Liver (tissue), 9 donors: Measurements from ENCODE around the gene COL23A1. TPM values are rescaled to one million over a fixed set of nuclear protein-coding genes. Genes with fewer than 3 reads are reported as not detected.

Experiments
- DNase-seq: peaks from one replicate; pipeline ENCODE4 v3.0.0-alpha.2; 2017; ENCODE audit warnings: low spot score
- H3K27ac ChIP-seq, 2 donors: one replicate each; pipeline ENCODE4 v1.7.0; 2013; ENCODE audit warnings: inconsistent platforms in 2 of 2, low read length in 2 of 2, control low read depth in 1 of 2, low read depth in 1 of 2, mild to moderate bottlenecking in 1 of 2
- H3K27me3 ChIP-seq, 4 donors: one replicate each; pipeline versions ENCODE4 v1.6.1 to v1.7.0; 2013; ENCODE audit warnings: low read length in 3 of 4, inconsistent platforms in 1 of 4, mild to moderate bottlenecking in 1 of 4, moderate library complexity in 1 of 4; ENCODE audit not compliant: control insufficient read depth in 4 of 4, insufficient read depth in 4 of 4
- H3K36me3 ChIP-seq, 4 donors: one replicate each; pipeline versions ENCODE4 v1.6.1 to v1.7.0; 2013; ENCODE audit warnings: low read length in 3 of 4, mild to moderate bottlenecking in 3 of 4, low read depth in 1 of 4, moderate library complexity in 1 of 4; ENCODE audit not compliant: control insufficient read depth in 4 of 4, insufficient read depth in 3 of 4
- H3K4me1 ChIP-seq, 4 donors: one replicate each; pipeline versions ENCODE4 v1.6.1 to v1.7.0; 2013; ENCODE audit warnings: low read length in 3 of 4, mild to moderate bottlenecking in 3 of 4, moderate library complexity in 1 of 4; ENCODE audit not compliant: control insufficient read depth in 4 of 4, insufficient read depth in 4 of 4
- H3K4me3 ChIP-seq, 3 donors: one replicate each; pipeline versions ENCODE4 v1.6.1 to v1.7.0; 2013; ENCODE audit warnings: low read length in 3 of 3, control low read depth in 1 of 3, low read depth in 1 of 3, mild to moderate bottlenecking in 1 of 3
- H3K9ac ChIP-seq, 2 donors: one replicate each; pipeline ENCODE4 v1.7.0; 2013; ENCODE audit warnings: low read length in 2 of 2, mild to moderate bottlenecking in 2 of 2, moderate library complexity in 2 of 2, control low read depth in 1 of 2, low read depth in 1 of 2
- H3K9me3 ChIP-seq, 4 donors: one replicate each; pipeline versions ENCODE4 v1.6.1 to v1.7.0; 2013; ENCODE audit warnings: low read length in 3 of 4; ENCODE audit not compliant: control insufficient read depth in 4 of 4
- ATF3 ChIP-seq: IDR thresholded peaks from 2 replicates; pipeline ENCODE4 v1.6.1; 2016; ENCODE audit warnings: antibody characterized with exemption
- EGR1 ChIP-seq, 2 donors: IDR thresholded peaks; 2 replicates each; pipeline ENCODE4 v1.6.1; 2016 to 2018; ENCODE audit warnings: antibody characterized with exemption in 2 of 2, low read depth in 2 of 2
- FOXA1 ChIP-seq: IDR thresholded peaks from 2 replicates; pipeline ENCODE4 v1.6.1; 2016; ENCODE audit warnings: antibody characterized with exemption
- FOXA2 ChIP-seq: IDR thresholded peaks from 2 replicates; pipeline ENCODE4 v1.6.1; 2016; ENCODE audit warnings: antibody characterized with exemption
- GABPA ChIP-seq, 2 donors: IDR thresholded peaks in 1 of 2; conservative IDR thresholded peaks in 1 of 2; 2 replicates each; pipeline ENCODE4 v1.6.1; 2016; ENCODE audit warnings: antibody characterized with exemption in 2 of 2, mild to moderate bottlenecking in 1 of 2, moderate library complexity in 1 of 2
- HNF4A ChIP-seq, 2 donors: conservative IDR thresholded peaks; 2 replicates each; pipeline ENCODE4 v1.6.1; 2016; ENCODE audit warnings: antibody characterized with exemption in 2 of 2, mild to moderate bottlenecking in 2 of 2
- HNF4G ChIP-seq: IDR thresholded peaks from 2 replicates; pipeline ENCODE4 v1.6.1; 2016; ENCODE audit warnings: antibody characterized with exemption
- JUND ChIP-seq, 2 donors: IDR thresholded peaks; 2 replicates each; pipeline ENCODE4 v1.6.1; 2016; ENCODE audit warnings: antibody characterized with exemption in 2 of 2
- MAX ChIP-seq: IDR thresholded peaks from 2 replicates; pipeline ENCODE4 v1.6.1; 2016; ENCODE audit warnings: antibody characterized with exemption
- NR2F2 ChIP-seq: IDR thresholded peaks from 2 replicates; pipeline ENCODE4 v1.6.1; 2016; ENCODE audit warnings: antibody characterized with exemption
- RAD21 ChIP-seq, 2 donors: IDR thresholded peaks; 2 replicates each; pipeline ENCODE4 v1.6.1; 2016; ENCODE audit warnings: antibody characterized with exemption in 2 of 2, mild to moderate bottlenecking in 2 of 2
- RXRA ChIP-seq, 2 donors: IDR thresholded peaks; 2 replicates each; pipeline ENCODE4 v1.6.1; 2017 to 2018; ENCODE audit warnings: antibody characterized with exemption in 2 of 2, mild to moderate bottlenecking in 1 of 2
- TAF1 ChIP-seq: conservative IDR thresholded peaks from 2 replicates; pipeline ENCODE4 v1.6.1; 2016; ENCODE audit warnings: antibody characterized with exemption, mild to moderate bottlenecking
- WGBS: extraction: QIAGEN DNeasy Blood & Tissue Kit; methylation state at CpG from one replicate; pipeline ENCODE4 v1.1.7; 2013; 5-methylcytosine and 5-hydroxymethylcytosine counted together
- polyA plus RNA-seq, 2 donors: library from polyadenylated mRNA; stranded (reverse) in 1 of 2; unstranded in 1 of 2; fragments of 200-250 nt in 1 of 2; fragments of >200 nt in 1 of 2; fragmentation: Nextera tagmentation in 1 of 2; extraction: Ambion mirVana in 1 of 2; gene quantifications; one replicate each; pipeline versions ENCODE4 v1.2.1 to v1.2.3, GENCODE V29; 2013 to 2015
- total RNA-seq, 2 donors: library from RNA; depleted of rRNA; stranded (reverse); fragments of >200 nt; gene quantifications; one replicate each; pipeline ENCODE4 v1.2.3, GENCODE V29; 2014
- TF ChIP-seq, protein P1 (sequence below): IDR thresholded peaks from 2 replicates; pipeline ENCODE4 v1.6.1; 2016; ENCODE audit warnings: antibody characterized with exemption, mild to moderate bottlenecking
- TF ChIP-seq, protein P2 (sequence below): fragments of 150-350 bp; IDR thresholded peaks from 2 replicates; pipeline ENCODE4 v1.5.1; 2017; ENCODE audit warnings: improper control_type of control experiment, low read depth, low read length; ENCODE audit not compliant: missing input control
- TF ChIP-seq, protein P3 (sequence below): IDR thresholded peaks from 2 replicates; pipeline ENCODE4 v1.6.1; 2016; ENCODE audit warnings: antibody characterized with exemption
- donor health status: healthy.
- donor health status: healthy.
- donor health status: healthy.
- donor health status: healthy.
- donor health status: healthy.

Gene COL23A1
- total and polyA plus RNA-seq, 4 donors: 0.08 to 1.4 (median 0.27) TPM

- Histone ChIP-seq H3K9me3 (no peaks in the 10 kb centered on the region), H3K36me3 (no peaks in the 10 kb centered on the region), H3K27me3 (no peaks in the 10 kb centered on the region), H3K4me1 (peaks cover 0 to 4% (median 2%) of the 10 kb centered on the region in 4 donors), H3K4me3 (no peak overlapping the region), H3K9ac (no peak overlapping the region), H3K27ac (no peak overlapping the region)
- TF ChIP-seq FOXA2: no peak
- 87% methylated on average over 8 of the region's 8 CpGs for WGBS
- DNase-seq: no peak
These were observed 201.0 kb downstream of the COL23A1 start for GRCh38 chr5:178389026-178389729.

- Histone ChIP-seq H3K36me3 (no peaks in the 10 kb centered on the region), H3K27ac (no peak overlapping the region), H3K4me1 (peaks cover 0 to 4% (median 2%) of the 10 kb centered on the region in 4 donors), H3K27me3 (no peaks in the 10 kb centered on the region), H3K4me3 (no peak overlapping the region), H3K9me3 (no peaks in the 10 kb centered on the region), H3K9ac (no peak overlapping the region)
- WGBS: 77% methylated on average over 8 of the region's 8 CpGs
- no peak for DNase-seq
- no peak for TF ChIP-seq HNF4G
- TF ChIP-seq HNF4A (conservative IDR thresholded peaks at IDR 0.05): no peak
- TF ChIP-seq GABPA (IDR thresholded peaks at IDR 0.05 in 1 of 2, conservative IDR thresholded peaks at IDR 0.05 in 1 of 2): no peak
- no peak for TF ChIP-seq NR2F2
- TF ChIP-seq TAF1: no peak
- TF ChIP-seq MAX: no peak
- no peak for TF ChIP-seq FOXA2
- TF ChIP-seq, protein P1, sequence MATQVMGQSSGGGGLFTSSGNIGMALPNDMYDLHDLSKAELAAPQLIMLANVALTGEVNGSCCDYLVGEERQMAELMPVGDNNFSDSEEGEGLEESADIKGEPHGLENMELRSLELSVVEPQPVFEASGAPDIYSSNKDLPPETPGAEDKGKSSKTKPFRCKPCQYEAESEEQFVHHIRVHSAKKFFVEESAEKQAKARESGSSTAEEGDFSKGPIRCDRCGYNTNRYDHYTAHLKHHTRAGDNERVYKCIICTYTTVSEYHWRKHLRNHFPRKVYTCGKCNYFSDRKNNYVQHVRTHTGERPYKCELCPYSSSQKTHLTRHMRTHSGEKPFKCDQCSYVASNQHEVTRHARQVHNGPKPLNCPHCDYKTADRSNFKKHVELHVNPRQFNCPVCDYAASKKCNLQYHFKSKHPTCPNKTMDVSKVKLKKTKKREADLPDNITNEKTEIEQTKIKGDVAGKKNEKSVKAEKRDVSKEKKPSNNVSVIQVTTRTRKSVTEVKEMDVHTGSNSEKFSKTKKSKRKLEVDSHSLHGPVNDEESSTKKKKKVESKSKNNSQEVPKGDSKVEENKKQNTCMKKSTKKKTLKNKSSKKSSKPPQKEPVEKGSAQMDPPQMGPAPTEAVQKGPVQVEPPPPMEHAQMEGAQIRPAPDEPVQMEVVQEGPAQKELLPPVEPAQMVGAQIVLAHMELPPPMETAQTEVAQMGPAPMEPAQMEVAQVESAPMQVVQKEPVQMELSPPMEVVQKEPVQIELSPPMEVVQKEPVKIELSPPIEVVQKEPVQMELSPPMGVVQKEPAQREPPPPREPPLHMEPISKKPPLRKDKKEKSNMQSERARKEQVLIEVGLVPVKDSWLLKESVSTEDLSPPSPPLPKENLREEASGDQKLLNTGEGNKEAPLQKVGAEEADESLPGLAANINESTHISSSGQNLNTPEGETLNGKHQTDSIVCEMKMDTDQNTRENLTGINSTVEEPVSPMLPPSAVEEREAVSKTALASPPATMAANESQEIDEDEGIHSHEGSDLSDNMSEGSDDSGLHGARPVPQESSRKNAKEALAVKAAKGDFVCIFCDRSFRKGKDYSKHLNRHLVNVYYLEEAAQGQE: no peak
- TF ChIP-seq EGR1 (IDR thresholded peaks at IDR 0.05; ENCODE audit: low read depth in 2 of 2): no peak
These were observed 201.7 kb downstream of the COL23A1 start for GRCh38 chr5:178388386-178389025.

- Histone ChIP-seq H3K4me1 (peaks cover 0 to 4% (median 2%) of the 10 kb centered on the region in 4 donors), H3K9ac (no peak overlapping the region), H3K9me3 (no peaks in the 10 kb centered on the region), H3K36me3 (no peaks in the 10 kb centered on the region), H3K27me3 (no peaks in the 10 kb centered on the region), H3K4me3 (no peak overlapping the region), H3K27ac (no peak overlapping the region)
- no peak for DNase-seq
- TF ChIP-seq RXRA (IDR thresholded peaks at IDR 0.05) (no peak), NR2F2 (no peak), MAX (no peak), HNF4G (no peak), ATF3 (no peak), RAD21 (IDR thresholded peaks at IDR 0.05) (no peak), GABPA (IDR thresholded peaks at IDR 0.05 in 1 of 2, conservative IDR thresholded peaks at IDR 0.05 in 1 of 2) (no peak), FOXA1 (no peak), JUND (IDR thresholded peaks at IDR 0.05) (no peak), EGR1 (IDR thresholded peaks at IDR 0.05; ENCODE audit: low read depth in 2 of 2) (no peak)
- TF ChIP-seq, protein P2, sequence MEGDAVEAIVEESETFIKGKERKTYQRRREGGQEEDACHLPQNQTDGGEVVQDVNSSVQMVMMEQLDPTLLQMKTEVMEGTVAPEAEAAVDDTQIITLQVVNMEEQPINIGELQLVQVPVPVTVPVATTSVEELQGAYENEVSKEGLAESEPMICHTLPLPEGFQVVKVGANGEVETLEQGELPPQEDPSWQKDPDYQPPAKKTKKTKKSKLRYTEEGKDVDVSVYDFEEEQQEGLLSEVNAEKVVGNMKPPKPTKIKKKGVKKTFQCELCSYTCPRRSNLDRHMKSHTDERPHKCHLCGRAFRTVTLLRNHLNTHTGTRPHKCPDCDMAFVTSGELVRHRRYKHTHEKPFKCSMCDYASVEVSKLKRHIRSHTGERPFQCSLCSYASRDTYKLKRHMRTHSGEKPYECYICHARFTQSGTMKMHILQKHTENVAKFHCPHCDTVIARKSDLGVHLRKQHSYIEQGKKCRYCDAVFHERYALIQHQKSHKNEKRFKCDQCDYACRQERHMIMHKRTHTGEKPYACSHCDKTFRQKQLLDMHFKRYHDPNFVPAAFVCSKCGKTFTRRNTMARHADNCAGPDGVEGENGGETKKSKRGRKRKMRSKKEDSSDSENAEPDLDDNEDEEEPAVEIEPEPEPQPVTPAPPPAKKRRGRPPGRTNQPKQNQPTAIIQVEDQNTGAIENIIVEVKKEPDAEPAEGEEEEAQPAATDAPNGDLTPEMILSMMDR: no peak
- TF ChIP-seq, protein P3, sequence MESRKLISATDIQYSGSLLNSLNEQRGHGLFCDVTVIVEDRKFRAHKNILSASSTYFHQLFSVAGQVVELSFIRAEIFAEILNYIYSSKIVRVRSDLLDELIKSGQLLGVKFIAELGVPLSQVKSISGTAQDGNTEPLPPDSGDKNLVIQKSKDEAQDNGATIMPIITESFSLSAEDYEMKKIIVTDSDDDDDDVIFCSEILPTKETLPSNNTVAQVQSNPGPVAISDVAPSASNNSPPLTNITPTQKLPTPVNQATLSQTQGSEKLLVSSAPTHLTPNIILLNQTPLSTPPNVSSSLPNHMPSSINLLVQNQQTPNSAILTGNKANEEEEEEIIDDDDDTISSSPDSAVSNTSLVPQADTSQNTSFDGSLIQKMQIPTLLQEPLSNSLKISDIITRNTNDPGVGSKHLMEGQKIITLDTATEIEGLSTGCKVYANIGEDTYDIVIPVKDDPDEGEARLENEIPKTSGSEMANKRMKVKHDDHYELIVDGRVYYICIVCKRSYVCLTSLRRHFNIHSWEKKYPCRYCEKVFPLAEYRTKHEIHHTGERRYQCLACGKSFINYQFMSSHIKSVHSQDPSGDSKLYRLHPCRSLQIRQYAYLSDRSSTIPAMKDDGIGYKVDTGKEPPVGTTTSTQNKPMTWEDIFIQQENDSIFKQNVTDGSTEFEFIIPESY: no peak
- 94% methylated on average over 7 of the region's 7 CpGs for WGBS
These were observed 202.4 kb downstream of the COL23A1 start for GRCh38 chr5:178387856-178388190.
